OCI-LY7 (cell line): ENCODE results near the gene WWOX.

Source experiments
- CTCF ChIP-seq: fragments of 200-600 bp; sonication (generic); conservative IDR thresholded peaks from 2 replicates; pipeline ENCODE4 v1.5.1; 2014; ENCODE audit warnings: mild to moderate bottlenecking, antibody characterized with exemption, low read length, moderate library complexity, mixed read lengths
- EZH2phosphoT487 ChIP-seq: fragments of 200-600 bp; sonication (generic); IDR thresholded peaks from 2 replicates; pipeline ENCODE4 v1.6.1; 2018; ENCODE audit warnings: low read depth, borderline replicate concordance, mild to moderate bottlenecking, mixed run types, antibody characterized with exemption, low read length, moderate library complexity, mixed read lengths

GRCh38 chr16:78727536-78727935, 628.1 kb downstream of the WWOX start:
- TF ChIP-seq CTCF: no peak
- no peak for TF ChIP-seq EZH2phosphoT487
